Parathyroid adenoma (tissue), 2 donors: ENCODE results near the gene LYZ.
A peak's percentile ranks its signal among the peaks of the same experiment; 100 is the strongest.

ENCODE experiments used
- H2AFZ ChIP-seq: fragments of 300-600 bp; sonication (generic); one replicate; pipeline ENCODE4 v1.7.0; 2017; ENCODE audit warnings: antibody characterized with exemption, mild to moderate bottlenecking
- H3K27ac ChIP-seq: fragments of 300-600 bp; sonication (generic); one replicate; pipeline ENCODE4 v1.7.0; 2017
- H3K27me3 ChIP-seq: fragments of 300-600 bp; sonication (generic); one replicate; pipeline ENCODE4 v1.7.0; 2017; ENCODE audit warnings: low read length; ENCODE audit not compliant: control insufficient read depth, insufficient read depth
- H3K36me3 ChIP-seq: fragments of 300-600 bp; sonication (generic); one replicate; pipeline ENCODE4 v1.7.0; 2017; ENCODE audit warnings: low read length; ENCODE audit not compliant: control insufficient read depth, insufficient read depth
- H3K4me1 ChIP-seq: fragments of 300-600 bp; sonication (generic); one replicate; pipeline ENCODE4 v1.7.0; 2017; ENCODE audit warnings: control low read depth
- H3K4me2 ChIP-seq: fragments of 300-600 bp; sonication (generic); one replicate; pipeline ENCODE4 v1.7.0; 2017; ENCODE audit warnings: low read length
- H3K4me3 ChIP-seq: fragments of 300-600 bp; sonication (generic); one replicate; pipeline ENCODE4 v1.7.0; 2017; ENCODE audit warnings: low read depth, low read length
- H3K79me2 ChIP-seq: fragments of 300-600 bp; sonication (generic); one replicate; pipeline ENCODE4 v1.7.0; 2017; ENCODE audit warnings: control low read depth
- H3K9ac ChIP-seq: fragments of 300-600 bp; sonication (generic); one replicate; pipeline ENCODE4 v1.7.0; 2017; ENCODE audit warnings: mild to moderate bottlenecking
- H3K9me3 ChIP-seq: fragments of 300-600 bp; sonication (generic); one replicate; pipeline ENCODE4 v1.7.0; 2017; ENCODE audit warnings: low read length; ENCODE audit not compliant: control insufficient read depth
- CTCF ChIP-seq: fragments of 300-600 bp; sonication (generic); IDR thresholded peaks from one replicate; pipeline ENCODE4 v1.7.0; 2017; ENCODE audit warnings: antibody characterized with exemption, mild to moderate bottlenecking
- donor health status: primary hyperparathyroidism.

LYZ gene

GRCh38 chr12:69355363-69356028 is 7.3 kb downstream of the LYZ start:
- Histone ChIP-seq H3K4me3 (no peak overlapping the region), H3K4me2 (no peak overlapping the region), H3K27ac (no peak overlapping the region), H3K36me3 (no peaks in the 10 kb centered on the region), H3K9me3 (no peaks in the 10 kb centered on the region), H3K27me3 (no peaks in the 10 kb centered on the region), H2AFZ (no peak overlapping the region), H3K4me1 (no peaks in the 10 kb centered on the region), H3K9ac (no peak overlapping the region), H3K79me2 (no peaks in the 10 kb centered on the region)
- TF ChIP-seq CTCF: no peak

DNA sequence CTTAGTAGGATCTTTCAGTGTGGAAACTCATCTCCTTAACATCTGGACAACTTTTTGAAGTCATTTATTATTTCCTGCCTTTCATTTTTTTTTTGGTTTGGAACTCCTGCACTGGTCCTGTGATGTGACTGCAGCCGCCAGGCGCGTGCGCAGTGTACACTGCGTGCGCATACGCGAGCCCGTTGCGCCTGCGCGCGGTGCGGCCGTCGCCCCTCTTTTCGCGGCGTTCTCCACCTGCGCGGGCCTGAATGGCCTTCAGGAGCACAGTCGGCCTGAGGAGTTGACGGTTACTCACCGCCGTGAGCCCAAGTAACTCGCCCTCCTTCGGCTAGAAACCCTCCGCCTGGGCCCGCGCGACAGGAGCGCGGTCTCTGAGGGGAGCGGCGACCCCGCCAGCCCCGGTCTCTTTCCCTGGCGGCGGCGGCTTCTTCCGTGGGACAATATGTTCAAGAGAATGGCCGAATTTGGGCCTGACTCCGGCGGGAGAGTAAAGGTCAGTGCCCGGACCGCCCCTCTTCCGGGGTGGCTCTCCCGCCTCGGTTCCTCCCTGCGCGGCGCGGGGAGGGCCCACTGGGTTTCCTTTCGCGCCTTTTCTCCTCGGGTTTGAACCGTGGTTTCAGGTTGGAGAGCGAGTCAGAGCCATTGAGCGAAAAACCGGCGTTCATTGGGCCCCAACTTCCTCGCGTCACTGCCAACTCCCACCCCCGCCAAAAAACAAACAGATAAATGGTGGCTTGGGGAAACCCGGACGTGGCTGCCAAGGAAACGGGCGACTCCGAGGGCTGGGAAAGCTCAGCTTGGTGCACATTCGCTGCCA is 11.6 kb downstream of the LYZ start, which contains the start of gene YEATS4:
Gene YEATS4, plus strand, starts transcription at position 213 of the 817 bp plus-strand sequence. Its CDS starts 230 bp downstream, at position 443.
- TF ChIP-seq CTCF: no peak
- Histone ChIP-seq H3K9me3 (no peaks in the 10 kb centered on the region), H3K79me2 (no peaks in the 10 kb centered on the region), H3K4me3 (peak within 1 kb of the TSS; percentile 89), H3K27me3 (no peaks in the 10 kb centered on the region), H3K9ac (peak within 1 kb of the TSS; percentile 41), H3K4me1 (no peaks in the 10 kb centered on the region), H2AFZ (peak within 1 kb of the TSS; percentile 94), H3K36me3 (no peaks in the 10 kb centered on the region), H3K4me2 (peak within 1 kb of the TSS; percentile 81), H3K27ac (peak within 1 kb of the TSS; percentile 92)

DNA sequence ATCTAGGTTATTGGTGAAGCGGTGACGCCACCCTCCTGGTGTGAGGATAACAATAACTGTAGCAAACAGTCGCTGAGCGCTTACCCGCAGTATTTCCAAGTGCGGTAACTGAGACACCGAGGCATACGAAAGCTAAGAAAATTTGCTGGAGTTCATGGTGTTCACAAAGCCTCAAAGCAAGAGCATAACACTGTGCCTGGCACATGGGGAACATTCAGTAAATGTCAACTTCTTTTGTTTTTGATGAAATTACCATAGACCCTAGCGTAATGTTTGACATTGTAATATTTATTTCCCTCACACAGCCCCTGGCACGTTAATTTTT is 12.1 kb downstream of the LYZ start:
- Histone ChIP-seq H3K9ac (no peak overlapping the region), H3K9me3 (no peaks in the 10 kb centered on the region), H2AFZ (peak overlapping the region; percentile 94), H3K4me2 (peak overlapping the region; percentile 81), H3K27me3 (no peaks in the 10 kb centered on the region), H3K4me3 (peak overlapping the region; percentile 89), H3K4me1 (no peaks in the 10 kb centered on the region), H3K36me3 (no peaks in the 10 kb centered on the region), H3K79me2 (no peaks in the 10 kb centered on the region), H3K27ac (peak overlapping the region; percentile 92)
- TF ChIP-seq CTCF: no peak

GRCh38 chr12:69366796-69367195 is 18.6 kb downstream of the LYZ start:
- H3K27me3 ChIP-seq: no peaks in the 10 kb centered on the region
- H3K4me3 ChIP-seq: no peak overlapping the region
- no peak overlapping the region for H3K9ac ChIP-seq
- H2AFZ ChIP-seq: no peak overlapping the region
- no peaks in the 10 kb centered on the region for H3K9me3 ChIP-seq
- no peak overlapping the region for H3K27ac ChIP-seq
- no peak for TF ChIP-seq CTCF
- H3K4me1 ChIP-seq: no peaks in the 10 kb centered on the region
- no peaks in the 10 kb centered on the region for H3K36me3 ChIP-seq
- H3K4me2 ChIP-seq: no peak overlapping the region
- no peaks in the 10 kb centered on the region for H3K79me2 ChIP-seq
